GM06990 (cell line): ENCODE measurements around the gene B3GLCT.

ENCODE experiments used
- DNase-seq: peaks from one replicate; pipeline ENCODE4 v3.0.0-alpha.2; 2011; ENCODE audit not compliant: insufficient read length; ENCODE audit errors: extremely low read depth
- H3K27me3 ChIP-seq: replicated peaks from 2 replicates; pipeline ENCODE4 v1.6.0; 2011; ENCODE audit warnings: low read length; ENCODE audit not compliant: control insufficient read depth, insufficient read depth
- H3K36me3 ChIP-seq: 2 replicates; pipeline ENCODE4 v1.5.1; 2011; ENCODE audit warnings: low read length; ENCODE audit not compliant: control insufficient read depth, insufficient read depth
- H3K4me3 ChIP-seq: replicated peaks from 2 replicates; pipeline ENCODE4 v1.5.1; 2011; ENCODE audit warnings: low read depth, mild to moderate bottlenecking, control low read depth, low read length
- TF ChIP-seq, protein P1 (sequence below): IDR thresholded peaks from 2 replicates; pipeline ENCODE4 v1.5.1; 2011; ENCODE audit warnings: low read length, control low read depth, mild to moderate bottlenecking, inconsistent platforms; ENCODE audit not compliant: insufficient read depth, poor library complexity, severe bottlenecking

Gene B3GLCT

DNA sequence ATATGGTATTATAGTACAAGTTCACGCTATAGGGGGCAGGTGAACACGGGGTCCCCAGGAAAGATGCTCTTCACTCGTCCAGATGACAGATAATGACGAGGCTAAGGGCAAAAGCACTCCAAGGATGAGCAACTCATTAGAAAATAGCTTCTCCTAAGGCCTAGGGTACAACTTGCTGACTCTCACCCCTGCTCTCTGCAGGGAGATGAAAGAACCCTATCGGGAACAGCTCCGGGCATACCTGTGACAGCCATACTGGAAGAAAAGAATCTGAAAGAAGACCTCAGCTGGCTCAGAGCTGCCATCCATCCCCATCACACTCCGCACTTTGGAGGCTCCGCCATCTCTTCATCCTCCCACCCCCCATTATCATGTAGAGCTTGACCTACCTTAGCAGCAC, 20.5 kb upstream of the B3GLCT start:
- Histone ChIP-seq H3K27me3 (no peaks in the 10 kb centered on the region), H3K4me3 (no peak overlapping the region), H3K36me3 (no peaks in the 10 kb centered on the region)
- TF ChIP-seq, protein P1, sequence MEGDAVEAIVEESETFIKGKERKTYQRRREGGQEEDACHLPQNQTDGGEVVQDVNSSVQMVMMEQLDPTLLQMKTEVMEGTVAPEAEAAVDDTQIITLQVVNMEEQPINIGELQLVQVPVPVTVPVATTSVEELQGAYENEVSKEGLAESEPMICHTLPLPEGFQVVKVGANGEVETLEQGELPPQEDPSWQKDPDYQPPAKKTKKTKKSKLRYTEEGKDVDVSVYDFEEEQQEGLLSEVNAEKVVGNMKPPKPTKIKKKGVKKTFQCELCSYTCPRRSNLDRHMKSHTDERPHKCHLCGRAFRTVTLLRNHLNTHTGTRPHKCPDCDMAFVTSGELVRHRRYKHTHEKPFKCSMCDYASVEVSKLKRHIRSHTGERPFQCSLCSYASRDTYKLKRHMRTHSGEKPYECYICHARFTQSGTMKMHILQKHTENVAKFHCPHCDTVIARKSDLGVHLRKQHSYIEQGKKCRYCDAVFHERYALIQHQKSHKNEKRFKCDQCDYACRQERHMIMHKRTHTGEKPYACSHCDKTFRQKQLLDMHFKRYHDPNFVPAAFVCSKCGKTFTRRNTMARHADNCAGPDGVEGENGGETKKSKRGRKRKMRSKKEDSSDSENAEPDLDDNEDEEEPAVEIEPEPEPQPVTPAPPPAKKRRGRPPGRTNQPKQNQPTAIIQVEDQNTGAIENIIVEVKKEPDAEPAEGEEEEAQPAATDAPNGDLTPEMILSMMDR = no peak
- DNase-seq = no peak

DNA sequence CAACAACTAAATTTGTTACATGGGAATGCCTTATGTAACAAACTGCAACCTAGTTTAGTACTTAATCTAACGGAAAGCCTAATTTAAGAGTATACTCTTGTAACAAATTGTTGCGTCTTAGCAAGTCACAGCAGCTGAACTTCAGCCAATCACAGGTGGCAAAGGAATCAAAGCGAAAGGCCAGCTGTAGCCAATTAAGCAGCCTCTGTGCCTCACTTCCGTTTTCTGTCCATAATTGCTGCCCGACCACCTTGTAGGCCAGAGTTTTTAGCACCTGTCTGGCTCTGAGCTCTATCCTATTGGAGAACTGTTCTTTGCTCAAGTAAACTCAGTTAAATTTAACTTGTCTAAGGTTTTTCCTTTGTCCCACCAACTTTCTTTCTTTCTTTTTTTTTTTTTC, 20.0 kb upstream of the B3GLCT start:
- H3K27me3 ChIP-seq = no peaks in the 10 kb centered on the region
- DNase-seq = no peak
- H3K36me3 ChIP-seq = no peaks in the 10 kb centered on the region
- TF ChIP-seq, protein P1 = no peak
- no peak overlapping the region for H3K4me3 ChIP-seq

DNA sequence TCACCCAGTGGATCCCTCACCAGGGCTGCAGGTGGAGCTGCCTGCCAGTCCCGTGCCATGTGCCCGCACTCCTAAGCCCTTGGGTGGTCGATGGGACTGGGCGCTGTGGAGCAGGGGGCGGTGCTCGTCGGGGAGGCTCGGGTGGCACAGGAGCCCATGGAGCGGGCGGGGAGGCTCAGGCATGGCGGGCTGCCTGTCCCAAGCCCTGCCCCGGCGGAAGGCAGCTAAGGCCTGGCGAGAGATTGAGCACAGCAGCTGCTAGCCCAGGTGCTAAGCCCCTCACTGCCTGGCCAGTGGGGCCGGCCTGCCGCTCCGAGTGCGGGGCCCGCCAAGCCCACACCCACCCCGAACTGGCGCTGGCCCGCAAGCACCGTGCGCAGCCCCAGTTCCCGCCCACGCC, 16.8 kb upstream of the B3GLCT start:
- Histone ChIP-seq H3K27me3 (no peaks in the 10 kb centered on the region), H3K4me3 (no peak overlapping the region), H3K36me3 (no peaks in the 10 kb centered on the region)
- TF ChIP-seq, protein P1 = no peak
- no peak for DNase-seq

DNA sequence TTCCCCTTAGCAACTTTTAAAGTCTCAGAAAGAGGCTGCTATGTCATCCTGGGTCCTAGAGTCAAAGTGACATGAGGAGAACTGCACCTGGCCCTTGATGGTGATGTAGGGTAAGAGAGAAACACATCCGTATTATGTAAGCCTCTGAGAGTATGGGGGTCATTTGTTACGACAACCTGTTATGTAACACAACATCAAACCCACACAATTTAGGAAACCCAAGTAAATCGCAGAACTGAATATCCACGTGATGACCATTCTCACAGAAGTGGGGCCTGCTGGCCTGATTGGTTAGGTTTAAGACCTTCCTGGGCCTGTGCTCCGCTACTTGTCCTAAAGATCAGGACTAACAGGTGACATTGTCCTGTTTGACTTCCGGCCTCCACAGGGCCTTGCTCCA, 15.3 kb upstream of the B3GLCT start:
- Histone ChIP-seq H3K36me3 (no peaks in the 10 kb centered on the region), H3K4me3 (no peak overlapping the region), H3K27me3 (no peaks in the 10 kb centered on the region)
- DNase-seq = no peak
- TF ChIP-seq, protein P1 = no peak

DNA sequence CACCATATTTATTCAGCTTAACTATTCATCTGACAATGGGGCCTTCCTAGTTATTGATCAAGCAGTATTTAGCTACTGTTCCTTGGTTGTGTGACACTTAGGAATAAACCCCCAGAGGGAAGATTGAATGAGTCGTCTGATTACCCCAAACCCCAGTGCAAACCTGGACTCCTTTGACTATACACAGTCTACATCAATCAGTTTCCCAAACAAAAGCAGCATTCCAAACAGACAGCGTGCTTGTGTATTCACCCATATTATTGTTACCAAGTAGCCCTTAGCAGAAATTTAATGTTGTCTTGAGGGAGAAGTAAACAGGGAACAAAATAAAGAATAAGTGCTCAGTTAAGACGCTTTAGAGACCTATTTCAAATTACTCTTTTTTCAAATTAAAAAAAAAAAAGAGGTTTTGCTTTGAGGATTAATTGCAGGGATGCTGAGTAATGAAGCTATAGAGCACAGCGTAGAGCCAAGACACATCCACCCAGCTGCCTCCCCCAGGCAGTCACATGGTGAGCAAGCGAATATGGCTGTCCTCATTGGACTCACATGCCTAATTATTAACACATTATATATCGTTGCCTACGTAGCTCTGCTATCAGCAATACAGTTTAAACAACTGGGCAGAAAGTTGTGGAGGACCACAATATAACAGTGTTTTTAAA, 14.7 kb upstream of the B3GLCT start:
- Histone ChIP-seq H3K36me3 (no peaks in the 10 kb centered on the region), H3K27me3 (no peaks in the 10 kb centered on the region), H3K4me3 (no peak overlapping the region)
- TF ChIP-seq, protein P1 = no peak
- no peak for DNase-seq

DNA sequence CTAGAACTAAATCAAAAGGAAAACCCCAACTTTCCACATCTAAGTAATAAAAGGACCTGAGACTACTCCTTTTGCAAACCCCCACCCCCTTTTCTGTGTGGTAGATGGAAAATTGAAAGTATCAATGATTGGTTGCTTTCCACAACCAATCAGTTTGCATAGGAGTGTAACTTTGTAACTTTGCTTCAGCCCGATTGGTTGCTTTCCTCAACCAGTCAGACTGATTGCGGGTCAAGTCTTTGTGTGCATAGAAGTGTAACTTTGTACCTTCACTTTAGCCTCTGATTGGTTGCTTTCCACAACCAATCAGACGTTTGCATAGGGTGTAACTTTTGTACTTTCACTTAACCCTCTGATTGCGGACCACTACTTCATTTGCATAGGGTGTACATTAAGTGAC, 8.0 kb upstream of the B3GLCT start:
- TF ChIP-seq, protein P1 = no peak
- Histone ChIP-seq H3K4me3 (no peak overlapping the region), H3K27me3 (no peaks in the 10 kb centered on the region), H3K36me3 (no peaks in the 10 kb centered on the region)
- DNase-seq = no peak
